CD4-positive, alpha-beta T cell treated with Interferon gamma for 1 hour (primary cell): ENCODE results near the gene PNMA6F.

Experiments used
- DNase-seq: peaks from one replicate; pipeline ENCODE4 v3.0.0-alpha.2; 2020

PNMA6F gene

DNA sequence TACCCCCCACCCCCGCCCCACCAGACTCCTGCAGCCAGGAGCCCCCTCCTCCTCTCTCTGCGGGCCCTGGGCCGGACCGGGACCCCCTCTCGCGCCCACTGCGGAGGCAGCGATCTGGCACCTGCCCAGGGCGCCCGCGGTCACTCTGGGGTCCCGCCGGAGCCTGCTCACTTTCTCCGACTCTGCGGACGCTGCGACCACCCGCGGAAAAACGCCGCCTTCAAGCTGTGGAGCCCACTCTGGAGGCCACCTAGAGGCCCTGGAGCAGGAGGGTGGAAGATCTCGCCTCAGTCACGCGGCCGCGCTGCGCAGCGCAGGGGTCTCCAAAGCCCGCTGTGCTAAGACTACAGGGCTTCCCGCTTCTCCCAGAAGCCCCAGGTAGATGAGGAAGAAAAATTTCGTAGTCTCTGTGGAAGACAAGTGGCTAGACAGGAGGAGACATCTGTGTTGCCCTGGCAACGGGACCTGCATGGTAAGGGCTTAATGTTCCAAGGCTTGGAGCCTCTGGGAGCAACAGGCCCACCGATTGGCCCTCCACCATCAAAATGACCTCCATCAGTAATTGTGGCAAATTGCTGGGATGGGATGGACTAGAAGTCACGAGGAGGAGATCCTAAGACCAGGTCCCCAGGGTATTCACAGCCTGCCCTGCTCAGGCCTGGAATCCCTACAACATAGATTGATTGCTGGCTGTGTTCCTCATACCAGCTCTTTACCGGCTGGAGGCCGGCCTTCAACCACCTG is at the start of gene PNMA6F:
Gene PNMA6F, minus strand, starts transcription at position 387 of the 744 bp plus-strand sequence. CDS start 1,093 bp downstream, outside the sequence.
- no peak for DNase-seq

- no peak for DNase-seq
Observed at GRCh38 chrX:153371256-153371655, 49.7 kb upstream of the PNMA6F start.

- DNase-seq, result no peak
Observed at GRCh38 chrX:153370293-153371055, 48.9 kb upstream of the PNMA6F start.

DNA sequence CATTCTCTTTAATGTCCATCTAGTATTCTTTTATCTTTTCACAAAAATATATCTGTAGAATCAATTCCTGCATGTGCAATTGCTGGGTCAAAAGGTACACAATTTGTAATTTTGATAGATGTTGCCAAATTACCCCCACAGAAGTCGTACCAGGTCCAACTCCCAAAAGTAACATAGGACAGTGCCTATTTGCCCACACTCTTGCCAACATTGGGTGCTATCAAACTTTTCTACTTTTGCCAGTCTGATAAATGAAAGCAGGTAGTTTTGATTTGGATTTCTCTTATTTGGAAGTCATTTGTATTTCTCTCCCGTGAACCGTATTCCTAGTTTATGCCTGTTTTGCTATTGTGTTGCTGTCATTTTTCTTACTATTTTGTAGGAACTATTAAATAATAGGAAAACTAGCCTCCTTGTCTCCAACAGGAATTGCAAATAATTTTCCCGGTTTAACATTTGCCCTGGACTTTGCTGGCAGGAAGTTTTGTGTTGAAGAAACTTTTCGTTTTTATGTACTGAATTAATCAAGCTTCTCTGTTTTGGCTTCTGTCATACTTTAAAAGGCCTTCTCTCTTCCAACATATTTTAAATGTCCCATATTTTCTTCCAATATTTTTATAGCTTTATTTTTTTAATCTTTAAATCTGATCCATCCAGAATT is 45.4 kb upstream of the PNMA6F start:
- no peak for DNase-seq

- no peak for DNase-seq
Observed at GRCh38 chrX:153366119-153366518, 44.6 kb upstream of the PNMA6F start.

DNA sequence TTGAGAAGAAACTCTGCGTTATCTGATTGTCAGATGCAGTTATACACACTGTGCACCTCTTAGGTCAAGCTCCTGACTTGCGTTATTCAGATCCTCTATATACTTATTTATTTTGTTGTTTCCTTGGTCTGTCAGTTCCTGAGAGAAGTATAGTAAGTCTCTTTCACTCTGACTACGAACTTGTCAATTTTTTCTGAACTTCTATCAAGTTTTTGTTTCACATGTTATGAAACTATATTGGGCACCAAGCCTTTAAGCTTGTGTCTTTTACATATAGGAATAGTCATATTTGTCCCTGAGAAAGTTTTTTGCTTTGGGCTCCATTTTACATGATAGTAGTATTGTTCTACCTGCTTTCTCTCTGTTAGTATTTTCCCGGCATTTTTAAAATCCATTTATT is 44.1 kb upstream of the PNMA6F start:
- no peak for DNase-seq

DNA sequence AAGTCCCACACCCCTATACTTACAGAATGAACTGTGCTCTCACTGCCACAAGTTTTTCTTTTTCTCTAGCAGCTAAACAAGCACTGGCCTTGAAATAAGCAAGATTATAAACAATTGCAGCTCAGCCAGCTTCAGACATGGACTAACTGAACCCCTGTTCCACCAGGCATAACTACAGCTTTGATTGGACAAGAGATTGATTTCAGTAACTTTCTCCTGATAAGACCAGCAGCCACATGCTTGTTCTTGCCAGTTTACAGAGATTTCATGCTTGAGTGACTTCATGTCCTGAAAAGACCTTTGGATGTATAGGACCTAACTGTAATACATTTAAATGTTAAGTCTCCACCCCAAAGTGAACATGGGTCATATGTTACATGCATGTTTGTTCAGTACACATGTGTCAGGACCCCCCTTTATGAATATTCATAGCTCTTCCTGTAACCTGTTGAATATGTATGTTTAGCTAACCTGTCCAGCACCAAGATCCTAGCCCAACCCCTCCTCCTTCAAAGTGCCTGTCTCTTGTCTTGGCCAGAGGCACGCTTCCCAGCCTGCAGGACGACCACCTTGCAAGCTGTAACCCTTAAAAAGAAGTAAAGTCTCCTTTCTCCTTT is 40.3 kb upstream of the PNMA6F start:
- DNase-seq, result no peak

DNA sequence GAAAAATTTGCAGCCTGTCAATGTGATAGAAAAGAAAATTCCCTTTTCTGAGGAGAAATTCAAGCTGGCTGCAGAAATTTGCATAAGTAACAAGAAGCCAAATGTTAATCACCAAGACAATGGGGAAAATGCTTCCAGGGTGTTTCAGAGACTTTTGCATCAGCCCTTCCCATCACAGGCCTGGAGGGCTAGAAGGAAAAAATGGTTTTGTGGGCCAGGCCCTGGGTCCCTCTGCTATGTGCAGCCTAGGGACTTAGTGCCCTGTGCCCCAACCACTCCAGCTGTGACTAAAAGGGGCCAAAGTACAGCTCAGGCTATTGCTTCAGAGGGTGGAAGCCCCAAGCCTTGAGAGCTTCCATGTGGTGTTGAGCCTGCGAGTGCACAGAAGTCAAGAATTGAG is 36.3 kb upstream of the PNMA6F start:
- DNase-seq, result no peak

- no peak for DNase-seq
Observed at GRCh38 chrX:153353416-153353815, 31.8 kb upstream of the PNMA6F start.

- DNase-seq, result no peak
Observed at GRCh38 chrX:153352858-153353257, 31.3 kb upstream of the PNMA6F start.

DNA sequence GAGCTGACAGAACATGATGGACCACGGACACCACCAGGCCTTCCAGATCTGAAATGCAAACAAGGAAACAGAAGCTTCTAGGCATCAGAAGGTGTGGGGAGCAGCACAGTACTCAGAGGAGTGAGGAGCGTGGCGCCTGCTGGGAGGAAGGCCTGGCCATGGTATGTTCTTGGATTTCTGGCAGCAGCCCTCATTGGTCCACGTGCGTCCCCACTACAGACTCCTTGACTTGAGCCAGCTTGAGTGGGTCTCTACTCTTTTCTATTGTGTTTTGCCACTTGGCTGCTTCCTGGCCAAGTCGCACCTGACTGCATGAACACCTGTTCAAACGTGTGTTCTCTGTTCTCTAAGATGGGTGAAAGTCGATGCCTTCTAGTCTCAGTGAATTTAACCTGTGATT is 30.4 kb upstream of the PNMA6F start:
- DNase-seq, result no peak

GRCh38 chrX:153349952-153350351 is 28.4 kb upstream of the PNMA6F start:
- DNase-seq, result no peak

- DNase-seq, result no peak
Observed at GRCh38 chrX:153348421-153348820, 26.9 kb upstream of the PNMA6F start.

- DNase-seq, result no peak
Observed at GRCh38 chrX:153347530-153347929, 26.0 kb upstream of the PNMA6F start.

DNA sequence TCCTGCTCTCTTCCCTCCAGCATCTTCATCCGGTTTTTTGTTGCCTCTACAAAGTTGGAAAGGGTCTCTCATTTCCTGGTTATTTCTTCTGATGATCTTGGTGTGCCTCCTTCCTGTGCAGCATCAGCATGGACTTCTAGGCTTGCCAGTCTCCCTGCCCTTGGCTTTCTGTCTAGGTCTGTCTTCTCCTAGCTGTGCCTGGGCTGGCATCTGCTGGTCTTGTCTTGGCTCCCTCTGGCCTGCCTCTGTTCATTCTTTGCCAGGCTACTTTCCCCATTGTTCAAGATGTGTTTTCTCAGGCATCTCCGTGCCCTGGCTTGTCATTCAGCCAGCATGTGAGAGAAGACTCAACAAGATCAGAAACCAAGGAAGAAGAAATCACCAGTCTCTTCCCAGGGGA is 22.1 kb upstream of the PNMA6F start:
- no peak for DNase-seq

DNA sequence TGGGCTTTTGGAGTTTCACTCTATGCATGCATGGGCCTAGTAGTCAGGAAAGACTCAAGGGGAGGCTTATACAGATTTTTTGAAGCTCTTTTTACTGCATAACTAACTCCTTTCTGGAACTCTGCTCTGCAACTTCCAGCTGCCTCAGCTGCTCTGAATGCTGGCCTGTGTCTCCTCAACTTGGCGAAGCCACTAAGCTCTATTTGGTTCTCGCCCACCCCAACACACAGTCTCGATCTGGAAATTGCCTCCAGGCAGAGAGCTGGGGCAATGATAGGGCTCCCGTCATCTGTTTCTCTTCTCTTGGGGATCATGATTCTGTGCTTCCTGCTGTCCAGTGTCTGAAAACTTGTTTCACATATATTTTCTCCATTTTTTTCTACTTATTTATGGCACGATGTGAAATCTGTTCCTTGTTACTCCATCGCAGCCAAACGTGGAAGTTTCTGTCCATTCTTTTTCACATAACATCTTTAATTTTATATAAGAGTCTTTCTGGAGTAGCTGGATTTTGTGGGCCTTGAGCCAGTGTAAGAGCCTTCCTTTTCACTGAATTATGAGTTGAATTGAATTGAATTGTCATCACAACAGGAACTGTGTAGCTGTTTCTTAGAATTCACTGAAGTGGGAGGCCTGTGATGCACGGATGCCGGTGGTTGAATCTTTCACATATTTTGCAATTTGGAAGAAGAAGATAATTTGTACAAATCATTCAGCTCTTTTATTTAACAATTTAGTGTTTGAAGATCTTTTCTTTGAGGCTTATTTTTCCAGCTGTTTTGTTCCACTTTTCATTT is 21.4 kb upstream of the PNMA6F start:
- DNase-seq, result no peak

DNA sequence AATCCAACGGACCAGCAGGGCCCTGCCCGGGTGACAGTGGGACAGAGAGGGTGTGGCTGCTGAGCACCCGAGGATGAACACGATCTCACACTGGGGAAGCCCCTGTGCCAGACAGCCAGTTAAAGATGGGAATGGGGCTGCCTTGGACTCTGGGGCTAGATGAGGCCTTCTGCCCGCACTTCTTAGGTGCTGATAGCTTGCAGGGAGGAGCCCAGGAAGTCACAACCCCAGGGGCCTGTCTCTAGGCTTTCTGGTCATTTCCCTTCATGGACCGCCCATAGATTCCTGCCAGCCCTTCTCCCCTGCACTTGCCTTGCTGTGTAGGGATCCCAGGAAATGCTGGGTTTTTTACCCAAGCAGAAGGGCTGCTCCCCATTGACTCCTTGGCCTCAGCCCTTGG is 18.5 kb upstream of the PNMA6F start:
- DNase-seq, result no peak

DNA sequence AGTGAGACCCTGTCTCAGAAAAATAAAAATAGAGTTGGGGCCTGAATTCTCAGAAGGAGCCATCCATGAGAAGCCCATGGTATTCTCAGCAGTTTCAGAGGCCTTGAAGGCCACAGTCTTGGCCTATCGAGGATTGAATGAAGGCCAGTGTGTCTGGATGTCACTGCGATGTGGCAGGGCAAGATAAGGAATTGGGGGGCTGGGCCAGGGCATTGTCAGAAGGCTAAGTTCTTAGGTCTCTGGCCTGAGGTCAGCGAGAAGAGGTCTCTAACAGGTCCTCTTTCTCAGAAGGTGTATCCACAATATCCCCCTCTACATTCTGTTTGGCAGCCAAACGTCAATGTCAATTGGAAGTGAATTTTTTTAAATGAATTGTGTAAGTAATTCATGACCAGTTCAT is 18.1 kb upstream of the PNMA6F start:
- DNase-seq, result no peak

DNA sequence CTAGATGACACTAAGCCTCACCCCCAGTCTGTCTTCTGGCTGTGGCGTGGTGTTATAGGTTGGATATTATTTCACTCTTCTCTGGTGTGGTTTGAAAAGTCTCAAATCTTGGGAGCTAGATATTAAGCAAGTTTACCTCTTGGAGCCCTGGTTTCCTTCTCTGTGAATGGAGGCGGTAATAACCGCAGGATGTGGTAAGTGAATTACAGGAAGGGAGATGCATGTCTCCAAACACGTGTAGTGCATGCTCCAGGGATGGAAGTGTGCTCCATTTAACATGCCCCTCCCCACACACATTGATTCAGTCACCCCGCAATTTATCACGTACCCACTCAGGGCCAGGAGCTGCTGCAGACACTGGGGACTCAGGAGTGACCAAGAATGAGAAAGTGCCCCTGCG is 17.3 kb upstream of the PNMA6F start:
- DNase-seq, result no peak

GRCh38 chrX:153336988-153337387 is 15.4 kb upstream of the PNMA6F start:
- no peak for DNase-seq

DNA sequence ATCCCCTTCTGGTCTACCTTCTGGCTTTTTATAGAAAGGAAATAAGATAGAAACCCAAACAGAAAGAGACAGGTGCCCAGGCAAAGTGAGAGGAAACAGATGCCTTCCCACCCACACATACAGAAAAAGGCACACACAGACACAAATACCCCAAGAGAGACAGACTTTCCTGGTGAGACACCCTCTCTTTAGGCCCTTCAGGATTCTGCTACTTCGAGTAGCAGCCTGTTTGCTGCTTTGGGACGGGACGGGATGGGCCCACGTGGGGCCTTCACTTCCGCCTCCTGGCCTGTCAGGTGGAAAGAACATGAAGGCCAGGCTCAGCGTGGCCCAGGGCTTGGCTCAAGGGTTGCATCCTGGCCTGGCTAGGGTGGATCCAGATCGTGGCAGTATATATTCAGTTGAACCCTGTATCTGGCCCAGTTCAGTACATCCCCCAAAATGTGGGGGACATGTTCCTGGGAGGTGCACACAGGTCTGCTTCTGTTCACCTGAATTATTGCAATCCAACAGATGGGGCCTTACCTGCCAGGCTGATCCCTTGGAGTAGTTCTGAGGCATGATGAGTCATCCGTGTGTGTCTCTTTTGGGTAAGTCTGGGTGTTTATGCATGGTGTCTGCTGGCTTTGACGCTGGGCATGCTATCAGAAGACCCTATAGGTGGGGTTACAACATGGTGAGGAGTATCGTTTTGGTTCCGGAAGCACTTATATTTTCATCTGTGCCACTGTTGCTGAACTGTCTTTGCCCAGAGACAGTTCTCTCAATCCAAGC is 14.7 kb upstream of the PNMA6F start:
- DNase-seq, result no peak
